ENCODE results near the gene HENMT1.
A peak's percentile ranks its signal among the peaks of the same experiment; 100 is the strongest.
"Not testable (repeated sequence)": the region's sequence is repeated elsewhere in the genome, so short reads cannot be mapped to it uniquely, and the experiment has no call there.

The HENMT1 gene

GRCh38 chr1:108646648-108647269 lies 14.1 kb downstream of the HENMT1 start:
- no peaks in the 10 kb centered on the region for H3K9me3 ChIP-seq (ENCODE audit: control insufficient read depth in 2 of 2, low read length in 2 of 2)
- peaks cover 29 to 31% of the 10 kb centered on the region in 2 donors for H3K4me1 ChIP-seq (ENCODE audit: control insufficient read depth in 2 of 2, insufficient read depth in 2 of 2, low read length in 2 of 2)
- H3K27me3 ChIP-seq (ENCODE audit: control insufficient read depth in 2 of 2, insufficient read depth in 2 of 2, low read length in 2 of 2) = no peaks in the 10 kb centered on the region
- H3K4me3 ChIP-seq (ENCODE audit: low read length in 2 of 2) = peak overlapping the region; percentile 46 to 67
- H3K27ac ChIP-seq (ENCODE audit: low read depth in 2 of 2, low read length in 2 of 2) = peak overlapping the region; percentile 90 to 92
- H3K36me3 ChIP-seq (ENCODE audit: control insufficient read depth in 2 of 2, insufficient read depth in 2 of 2, low read length in 2 of 2) = no peaks in the 10 kb centered on the region
- H3K9ac ChIP-seq (ENCODE audit: low read depth in 1 of 2, low read length in 2 of 2) = peak overlapping the region; percentile 68 to 76

GRCh38 chr1:108646265-108646647 lies 14.6 kb downstream of the HENMT1 start:
- Histone ChIP-seq H3K27me3 (ENCODE audit: control insufficient read depth in 2 of 2, insufficient read depth in 2 of 2, low read length in 2 of 2) (no peaks in the 10 kb centered on the region), H3K4me1 (ENCODE audit: control insufficient read depth in 2 of 2, insufficient read depth in 2 of 2, low read length in 2 of 2) (peaks cover 29 to 31% of the 10 kb centered on the region in 2 donors), H3K27ac (ENCODE audit: low read depth in 2 of 2, low read length in 2 of 2) (peak overlapping the region; percentile 90 to 92), H3K9ac (ENCODE audit: low read depth in 1 of 2, low read length in 2 of 2) (no peak overlapping the region), H3K9me3 (ENCODE audit: control insufficient read depth in 2 of 2, low read length in 2 of 2) (no peaks in the 10 kb centered on the region), H3K36me3 (ENCODE audit: control insufficient read depth in 2 of 2, insufficient read depth in 2 of 2, low read length in 2 of 2) (no peaks in the 10 kb centered on the region), H3K4me3 (ENCODE audit: low read length in 2 of 2) (peak overlapping the region; percentile 46 to 67)

GRCh38 chr1:108645564-108646184 lies 15.2 kb downstream of the HENMT1 start:
- peak overlapping the region in 1 of 2 donors; percentile 67 for H3K4me3 ChIP-seq (ENCODE audit: low read length in 2 of 2)
- no peaks in the 10 kb centered on the region for H3K27me3 ChIP-seq (ENCODE audit: control insufficient read depth in 2 of 2, insufficient read depth in 2 of 2, low read length in 2 of 2)
- H3K4me1 ChIP-seq (ENCODE audit: control insufficient read depth in 2 of 2, insufficient read depth in 2 of 2, low read length in 2 of 2) = peaks cover 29 to 31% of the 10 kb centered on the region in 2 donors
- H3K9ac ChIP-seq (ENCODE audit: low read depth in 1 of 2, low read length in 2 of 2) = no peak overlapping the region
- peak overlapping the region; percentile 90 to 92 for H3K27ac ChIP-seq (ENCODE audit: low read depth in 2 of 2, low read length in 2 of 2)
- no peaks in the 10 kb centered on the region for H3K9me3 ChIP-seq (ENCODE audit: control insufficient read depth in 2 of 2, low read length in 2 of 2)
- H3K36me3 ChIP-seq (ENCODE audit: control insufficient read depth in 2 of 2, insufficient read depth in 2 of 2, low read length in 2 of 2) = no peaks in the 10 kb centered on the region

- no peaks in the 10 kb centered on the region for H3K27me3 ChIP-seq (ENCODE audit: control insufficient read depth in 2 of 2, insufficient read depth in 2 of 2, low read length in 2 of 2)
- no peak overlapping the region for H3K4me3 ChIP-seq (ENCODE audit: low read length in 2 of 2)
- H3K9me3 ChIP-seq (ENCODE audit: control insufficient read depth in 2 of 2, low read length in 2 of 2) = no peaks in the 10 kb centered on the region
- H3K27ac ChIP-seq (ENCODE audit: low read depth in 2 of 2, low read length in 2 of 2) = peak overlapping the region; percentile 90 to 92
- no peaks in the 10 kb centered on the region for H3K36me3 ChIP-seq (ENCODE audit: control insufficient read depth in 2 of 2, insufficient read depth in 2 of 2, low read length in 2 of 2)
- peak overlapping the region in 1 of 2 donors; percentile 34 for H3K9ac ChIP-seq (ENCODE audit: low read depth in 1 of 2, low read length in 2 of 2)
- H3K4me1 ChIP-seq (ENCODE audit: control insufficient read depth in 2 of 2, insufficient read depth in 2 of 2, low read length in 2 of 2) = peaks cover 29 to 31% of the 10 kb centered on the region in 2 donors
Observed at GRCh38 chr1:108644984-108645383, 15.9 kb downstream of the HENMT1 start.

- no peak overlapping the region for H3K27ac ChIP-seq (ENCODE audit: low read depth in 2 of 2, low read length in 2 of 2)
- peaks cover 0 to 2% of the 10 kb centered on the region in 2 donors for H3K36me3 ChIP-seq (ENCODE audit: control insufficient read depth in 2 of 2, insufficient read depth in 2 of 2, low read length in 2 of 2)
- no peaks in the 10 kb centered on the region for H3K9me3 ChIP-seq (ENCODE audit: control insufficient read depth in 2 of 2, low read length in 2 of 2)
- no peak overlapping the region for H3K4me3 ChIP-seq (ENCODE audit: low read length in 2 of 2)
- no peaks in the 10 kb centered on the region for H3K27me3 ChIP-seq (ENCODE audit: control insufficient read depth in 2 of 2, insufficient read depth in 2 of 2, low read length in 2 of 2)
- no peak overlapping the region for H3K9ac ChIP-seq (ENCODE audit: low read depth in 1 of 2, low read length in 2 of 2)
- peaks cover 29 to 31% of the 10 kb centered on the region in 2 donors for H3K4me1 ChIP-seq (ENCODE audit: control insufficient read depth in 2 of 2, insufficient read depth in 2 of 2, low read length in 2 of 2)
Observed at GRCh38 chr1:108643492-108644335, 17.2 kb downstream of the HENMT1 start.

- not testable (repeated sequence) for H3K27me3 ChIP-seq (ENCODE audit: control insufficient read depth in 2 of 2, insufficient read depth in 2 of 2, low read length in 2 of 2); H3K4me3 ChIP-seq (ENCODE audit: low read length in 2 of 2); H3K27ac ChIP-seq (ENCODE audit: low read depth in 2 of 2, low read length in 2 of 2); H3K36me3 ChIP-seq (ENCODE audit: control insufficient read depth in 2 of 2, insufficient read depth in 2 of 2, low read length in 2 of 2); H3K9ac ChIP-seq (ENCODE audit: low read depth in 1 of 2, low read length in 2 of 2); H3K9me3 ChIP-seq (ENCODE audit: control insufficient read depth in 2 of 2, low read length in 2 of 2)
- peaks cover 14% of the 10 kb centered on the region in 2 donors for H3K4me1 ChIP-seq (ENCODE audit: control insufficient read depth in 2 of 2, insufficient read depth in 2 of 2, low read length in 2 of 2)
Observed at GRCh38 chr1:108640863-108641262, 20.0 kb downstream of the HENMT1 start.

- Histone ChIP-seq H3K4me3 (ENCODE audit: low read length in 2 of 2) (no peak overlapping the region), H3K9ac (ENCODE audit: low read depth in 1 of 2, low read length in 2 of 2) (no peak overlapping the region), H3K27me3 (ENCODE audit: control insufficient read depth in 2 of 2, insufficient read depth in 2 of 2, low read length in 2 of 2) (no peaks in the 10 kb centered on the region), H3K36me3 (ENCODE audit: control insufficient read depth in 2 of 2, insufficient read depth in 2 of 2, low read length in 2 of 2) (peaks cover 12 to 14% of the 10 kb centered on the region in 2 donors), H3K4me1 (ENCODE audit: control insufficient read depth in 2 of 2, insufficient read depth in 2 of 2, low read length in 2 of 2) (peaks cover 6 to 11% of the 10 kb centered on the region in 2 donors), H3K27ac (ENCODE audit: low read depth in 2 of 2, low read length in 2 of 2) (no peak overlapping the region), H3K9me3 (ENCODE audit: control insufficient read depth in 2 of 2, low read length in 2 of 2) (no peaks in the 10 kb centered on the region)
Observed at GRCh38 chr1:108639899-108640560, 20.9 kb downstream of the HENMT1 start.

- no peak overlapping the region for H3K9ac ChIP-seq (ENCODE audit: low read depth in 1 of 2, low read length in 2 of 2)
- H3K27ac ChIP-seq (ENCODE audit: low read depth in 2 of 2, low read length in 2 of 2) = no peak overlapping the region
- peaks cover 22 to 23% of the 10 kb centered on the region in 2 donors for H3K36me3 ChIP-seq (ENCODE audit: control insufficient read depth in 2 of 2, insufficient read depth in 2 of 2, low read length in 2 of 2)
- no peaks in the 10 kb centered on the region for H3K27me3 ChIP-seq (ENCODE audit: control insufficient read depth in 2 of 2, insufficient read depth in 2 of 2, low read length in 2 of 2)
- H3K4me3 ChIP-seq (ENCODE audit: low read length in 2 of 2) = no peak overlapping the region
- no peaks in the 10 kb centered on the region for H3K4me1 ChIP-seq (ENCODE audit: control insufficient read depth in 2 of 2, insufficient read depth in 2 of 2, low read length in 2 of 2)
- no peaks in the 10 kb centered on the region for H3K9me3 ChIP-seq (ENCODE audit: control insufficient read depth in 2 of 2, low read length in 2 of 2)
Observed at GRCh38 chr1:108636876-108637275, 24.0 kb downstream of the HENMT1 start.

GRCh38 chr1:108634521-108634920 lies 26.4 kb downstream of the HENMT1 start:
- H3K27ac ChIP-seq (ENCODE audit: low read depth in 2 of 2, low read length in 2 of 2) = no peak overlapping the region
- H3K4me3 ChIP-seq (ENCODE audit: low read length in 2 of 2) = no peak overlapping the region
- peaks cover 33 to 37% of the 10 kb centered on the region in 2 donors for H3K36me3 ChIP-seq (ENCODE audit: control insufficient read depth in 2 of 2, insufficient read depth in 2 of 2, low read length in 2 of 2)
- H3K4me1 ChIP-seq (ENCODE audit: control insufficient read depth in 2 of 2, insufficient read depth in 2 of 2, low read length in 2 of 2) = no peaks in the 10 kb centered on the region
- H3K9ac ChIP-seq (ENCODE audit: low read depth in 1 of 2, low read length in 2 of 2) = no peak overlapping the region
- H3K9me3 ChIP-seq (ENCODE audit: control insufficient read depth in 2 of 2, low read length in 2 of 2) = no peaks in the 10 kb centered on the region
- H3K27me3 ChIP-seq (ENCODE audit: control insufficient read depth in 2 of 2, insufficient read depth in 2 of 2, low read length in 2 of 2) = no peaks in the 10 kb centered on the region

Measured in mucosa of rectum (tissue), 2 donors.